CD8-positive, alpha-beta memory T cell (primary cell): ENCODE measurements around the gene ARGLU1. TPM values are rescaled to one million over a fixed set of nuclear protein-coding genes. Genes with fewer than 3 reads are reported as not detected.

Experiments
- CTCF ChIA-PET: fragments of 350-600 bp; sonication (Branson Sonifier 250); formaldehyde crosslinking; loops from one replicate; lab custom pipeline; 2021; ENCODE audit warnings: antibody characterized with exemption; lab: Charles Lee
- POLR2A ChIA-PET: fragments of 350-600 bp; sonication (Branson Sonifier 250); formaldehyde crosslinking; loops from one replicate; lab custom pipeline; 2021; ENCODE audit warnings: antibody characterized with exemption; lab: Charles Lee
- DNase-seq, 5 donors: peaks; one replicate each; pipeline versions ENCODE4 v3.0.0 to v3.0.0-alpha.2; 2020 to 2022; ENCODE audit warnings: mixed read lengths in 1 of 5
- H3K27ac ChIP-seq: one replicate; pipeline ENCODE4 v1.7.0; 2013; ENCODE audit warnings: low read depth, mild to moderate bottlenecking, low read length, moderate library complexity
- H3K27me3 ChIP-seq: 2 replicates; pipeline ENCODE4 v1.7.0; 2013; ENCODE audit warnings: low read length, mild to moderate bottlenecking; ENCODE audit not compliant: insufficient read depth, poor library complexity, severe bottlenecking
- H3K36me3 ChIP-seq: 2 replicates; pipeline ENCODE4 v1.7.0; 2013; ENCODE audit warnings: mild to moderate bottlenecking, low read length, moderate library complexity; ENCODE audit not compliant: insufficient read depth
- H3K4me1 ChIP-seq: 2 replicates; pipeline ENCODE4 v1.7.0; 2013; ENCODE audit warnings: mild to moderate bottlenecking, low read length, moderate library complexity; ENCODE audit not compliant: insufficient read depth
- H3K4me3 ChIP-seq: 2 replicates; pipeline ENCODE4 v1.7.0; 2013; ENCODE audit warnings: mild to moderate bottlenecking, low read length
- H3K9me3 ChIP-seq: 2 replicates; pipeline ENCODE4 v1.7.0; 2013; ENCODE audit warnings: mild to moderate bottlenecking, low read length
- H3K27ac Mint-ChIP-seq, 8 donors: one replicate each; pipeline ENCODE4 v1.8.0; 2020 to 2021; ENCODE audit warnings: mixed read lengths in 8 of 8, mild to moderate bottlenecking in 6 of 8, inconsistent platforms in 3 of 8, moderate library complexity in 3 of 8
- H3K27me3 Mint-ChIP-seq, 2 donors: one replicate each; pipeline ENCODE4 v1.8.0; 2020 to 2021; ENCODE audit warnings: mixed read lengths in 2 of 2, mild to moderate bottlenecking in 1 of 2, moderate library complexity in 1 of 2
- H3K36me3 Mint-ChIP-seq, 3 donors: one replicate each; pipeline ENCODE4 v1.8.0; 2020 to 2021; ENCODE audit warnings: mixed read lengths in 3 of 3, inconsistent platforms in 1 of 3, mild to moderate bottlenecking in 1 of 3
- H3K4me1 Mint-ChIP-seq, 3 donors: one replicate each; pipeline ENCODE4 v1.8.0; 2020 to 2021; ENCODE audit warnings: mixed read lengths in 3 of 3, inconsistent platforms in 1 of 3, mild to moderate bottlenecking in 1 of 3
- H3K4me3 Mint-ChIP-seq, 7 donors: one replicate each; pipeline ENCODE4 v1.8.0; 2020 to 2021; ENCODE audit warnings: mixed read lengths in 7 of 7, mild to moderate bottlenecking in 6 of 7, moderate library complexity in 4 of 7, inconsistent platforms in 2 of 7
- H3K9me3 Mint-ChIP-seq, 5 donors: one replicate each; pipeline ENCODE4 v1.8.0; 2020 to 2022; ENCODE audit warnings: mixed read lengths in 5 of 5, mild to moderate bottlenecking in 3 of 5, moderate library complexity in 2 of 5, inconsistent platforms in 1 of 5
- polyA plus RNA-seq: library from polyadenylated mRNA; unstranded; fragments of 300-500 nt; fragmentation: Illumina TruSeq; gene quantifications from one replicate; pipeline ENCODE4 v1.2.3, GENCODE V29; 2021
- total RNA-seq, 2 experiments: library from RNA; stranded (reverse); gene quantifications; one replicate each; pipeline ENCODE4 v1.2.3, GENCODE V29; 2021

ARGLU1 gene
- total and polyA plus RNA-seq, 3 experiments from 2014 or later, result 39.2 to 89.0 (median 85.8) TPM

GRCh38 chr13:106520251-106521054 is 47.5 kb downstream of the ARGLU1 start:
- H3K4me3 Mint-ChIP-seq, result no peak overlapping the region
- H3K27me3 ChIP-seq, result peaks cover 3% of the 10 kb centered on the region
- POLR2A ChIA-PET, result no interaction called here

GRCh38 chr13:106518512-106518911 is 49.4 kb downstream of the ARGLU1 start:
- CTCF ChIA-PET, result no interaction called here
- Mint-ChIP-seq H3K4me3 (no peak overlapping the region), H3K27me3 (peaks cover 9 to 55% of the 10 kb centered on the region in 2 donors), H3K4me1 (no peaks in the 10 kb centered on the region), H3K27ac (peak overlapping the region in 1 of 8 donors; percentile 48), H3K36me3 (no peaks in the 10 kb centered on the region), H3K9me3 (no peaks in the 10 kb centered on the region)
- Histone ChIP-seq H3K27ac (no peak overlapping the region), H3K9me3 (no peaks in the 10 kb centered on the region), H3K4me3 (no peak overlapping the region), H3K36me3 (no peaks in the 10 kb centered on the region), H3K4me1 (no peaks in the 10 kb centered on the region), H3K27me3 (peaks cover 3% of the 10 kb centered on the region)
- POLR2A ChIA-PET, result no interaction called here
- DNase-seq, result no peak

More at GRCh38 chr13:106520251-106521054, 47.5 kb downstream of the ARGLU1 start:
- no peak overlapping the region for H3K27ac Mint-ChIP-seq
- CTCF ChIA-PET, result no interaction called here
- no peaks in the 10 kb centered on the region for H3K4me1 ChIP-seq
- DNase-seq, result no peak
- no peak overlapping the region for H3K4me3 ChIP-seq
- no peaks in the 10 kb centered on the region for H3K9me3 Mint-ChIP-seq
- no peaks in the 10 kb centered on the region for H3K36me3 Mint-ChIP-seq
- no peak overlapping the region for H3K27ac ChIP-seq
- no peaks in the 10 kb centered on the region for H3K4me1 Mint-ChIP-seq
- no peaks in the 10 kb centered on the region for H3K36me3 ChIP-seq
- peaks cover 4 to 57% of the 10 kb centered on the region in 2 donors for H3K27me3 Mint-ChIP-seq
- no peaks in the 10 kb centered on the region for H3K9me3 ChIP-seq

GRCh38 chr13:106517109-106517847 is 50.7 kb downstream of the ARGLU1 start:
- no peaks in the 10 kb centered on the region for H3K36me3 Mint-ChIP-seq
- Histone ChIP-seq H3K4me1 (no peaks in the 10 kb centered on the region), H3K9me3 (no peaks in the 10 kb centered on the region), H3K4me3 (no peak overlapping the region), H3K36me3 (no peaks in the 10 kb centered on the region), H3K27ac (no peak overlapping the region), H3K27me3 (peaks cover 3% of the 10 kb centered on the region)
- H3K27me3 Mint-ChIP-seq, result peaks cover 9 to 50% of the 10 kb centered on the region in 2 donors
- no peak overlapping the region for H3K4me3 Mint-ChIP-seq
- H3K4me1 Mint-ChIP-seq, result no peaks in the 10 kb centered on the region
- ChIA-PET POLR2A (no interaction called here), CTCF (no interaction called here)
- no peaks in the 10 kb centered on the region for H3K9me3 Mint-ChIP-seq
- no peak for DNase-seq
- H3K27ac Mint-ChIP-seq, result no peak overlapping the region

DNA sequence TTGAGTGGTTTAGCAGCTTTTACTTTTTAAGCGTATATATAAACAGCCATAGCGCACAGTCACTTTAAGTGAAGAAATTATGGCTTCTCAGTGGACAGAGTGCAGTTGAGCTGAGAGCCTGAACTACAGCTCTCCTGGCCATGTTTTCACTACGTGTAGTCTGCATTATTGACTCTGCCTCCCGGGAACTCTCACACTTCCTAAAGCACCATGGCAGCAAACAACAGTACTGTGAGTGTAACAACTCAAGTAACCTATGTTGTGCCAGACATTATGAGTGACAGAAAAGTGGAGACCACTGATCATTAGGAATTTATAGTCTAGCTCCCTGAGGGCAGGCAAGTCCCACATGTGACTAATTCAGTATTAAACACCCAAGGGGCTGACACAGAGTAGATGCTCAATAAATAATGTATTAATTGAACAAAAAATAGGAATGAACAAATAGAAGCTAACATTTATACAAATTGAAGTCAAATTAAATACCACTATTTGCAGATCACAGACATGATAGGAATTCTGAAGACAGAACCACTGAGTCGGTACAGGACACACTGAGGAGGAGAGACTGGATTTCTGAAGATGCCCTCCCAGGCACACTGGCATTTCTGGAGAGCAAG is 52.2 kb downstream of the ARGLU1 start:
- peaks cover 7 to 41% of the 10 kb centered on the region in 2 donors for H3K27me3 Mint-ChIP-seq
- Histone ChIP-seq H3K9me3 (no peaks in the 10 kb centered on the region), H3K27me3 (peaks cover 3% of the 10 kb centered on the region), H3K4me3 (no peak overlapping the region), H3K4me1 (no peaks in the 10 kb centered on the region), H3K27ac (no peak overlapping the region), H3K36me3 (no peaks in the 10 kb centered on the region)
- ChIA-PET CTCF (no interaction called here), POLR2A (no interaction called here)
- H3K4me1 Mint-ChIP-seq, result no peaks in the 10 kb centered on the region
- H3K4me3 Mint-ChIP-seq, result no peak overlapping the region
- H3K27ac Mint-ChIP-seq, result no peak overlapping the region
- no peaks in the 10 kb centered on the region for H3K9me3 Mint-ChIP-seq
- no peak for DNase-seq
- H3K36me3 Mint-ChIP-seq, result no peaks in the 10 kb centered on the region

GRCh38 chr13:106514928-106515634 is 52.9 kb downstream of the ARGLU1 start:
- no peak for DNase-seq
- Mint-ChIP-seq H3K36me3 (no peaks in the 10 kb centered on the region), H3K27ac (peak overlapping the region in 1 of 8 donors; percentile 73), H3K4me1 (no peaks in the 10 kb centered on the region), H3K9me3 (no peaks in the 10 kb centered on the region), H3K4me3 (no peak overlapping the region), H3K27me3 (peaks cover 7 to 39% of the 10 kb centered on the region in 2 donors)
- POLR2A ChIA-PET, result no interaction called here
- Histone ChIP-seq H3K27ac (no peak overlapping the region), H3K9me3 (no peaks in the 10 kb centered on the region), H3K36me3 (no peaks in the 10 kb centered on the region), H3K4me1 (no peaks in the 10 kb centered on the region), H3K27me3 (peaks cover 3% of the 10 kb centered on the region), H3K4me3 (no peak overlapping the region)
- CTCF ChIA-PET, result no interaction called here

DNA sequence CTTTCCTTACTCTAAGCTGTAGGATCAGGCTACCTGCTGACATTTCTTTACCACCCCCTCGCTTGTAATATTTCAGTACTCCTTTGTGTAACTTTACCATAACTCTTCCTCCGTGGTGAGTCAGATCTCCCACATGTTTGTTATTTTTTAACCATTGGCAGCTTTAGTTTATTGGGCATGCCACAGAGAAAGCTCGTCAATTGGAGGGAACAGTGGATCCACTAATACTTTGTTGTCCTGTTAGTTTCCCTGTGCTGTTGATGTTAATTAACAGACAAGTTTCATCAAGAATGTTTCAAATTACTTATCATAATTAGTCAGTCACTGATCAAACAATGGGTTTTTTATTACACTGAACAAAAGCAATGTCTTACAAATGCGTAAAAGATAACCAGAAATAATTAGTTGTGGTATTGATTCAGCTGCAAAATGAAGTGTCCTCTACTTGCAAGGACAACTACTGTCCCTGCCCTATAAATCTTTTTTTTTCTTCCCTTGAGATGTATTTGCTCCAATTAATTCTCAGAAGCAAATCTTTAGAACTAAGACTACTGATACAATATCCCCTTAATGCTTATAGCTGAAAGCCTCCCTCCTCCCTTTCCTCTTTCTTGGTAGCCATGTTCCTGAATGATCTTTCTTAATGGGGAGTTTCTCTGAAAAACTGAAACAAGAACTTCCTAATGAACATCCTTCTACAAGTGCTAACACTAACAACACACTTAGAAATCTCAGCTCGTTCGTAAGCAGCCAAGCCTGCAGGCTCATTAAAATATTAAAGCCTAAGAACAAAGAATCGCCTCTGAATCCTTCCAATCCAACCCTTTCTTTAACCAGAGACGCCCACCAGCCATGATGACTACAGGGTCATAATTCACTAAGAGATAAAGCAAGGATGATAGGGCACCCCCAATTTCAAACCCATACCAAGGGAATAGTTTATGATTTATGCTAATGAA is 54.6 kb downstream of the ARGLU1 start:
- Mint-ChIP-seq H3K27ac (no peak overlapping the region), H3K36me3 (no peaks in the 10 kb centered on the region), H3K27me3 (peaks cover 11 to 44% of the 10 kb centered on the region in 2 donors), H3K4me3 (no peak overlapping the region), H3K4me1 (no peaks in the 10 kb centered on the region), H3K9me3 (no peaks in the 10 kb centered on the region)
- ChIA-PET CTCF (interaction anchor here (0.7 kb wide), 1 partner anchor 23 kb away, joined by 3 read pairs; no protein-coding TSS in a partner anchor), POLR2A (no interaction called here)
- Histone ChIP-seq H3K36me3 (no peaks in the 10 kb centered on the region), H3K27me3 (peaks cover 3% of the 10 kb centered on the region), H3K9me3 (no peaks in the 10 kb centered on the region), H3K4me3 (no peak overlapping the region), H3K27ac (no peak overlapping the region), H3K4me1 (no peaks in the 10 kb centered on the region)
- DNase-seq, result no peak
